Subcutaneous adipose tissue (tissue), 4 donors: ENCODE results near the gene AKNA. TPM values are rescaled to one million over a fixed set of nuclear protein-coding genes. Genes with fewer than 3 reads are reported as not detected.

Experiments
- CTCF ChIP-seq: fragments of 450-650 bp; IDR thresholded peaks from one replicate; pipeline ENCODE4 v1.5.1; 2016; ENCODE audit warnings: low read depth, mild to moderate bottlenecking, control low read depth, antibody characterized with exemption, moderate library complexity
- total RNA-seq, 4 donors: library from RNA; depleted of rRNA; stranded (reverse); fragments of >200 nt; gene quantifications; one replicate each; pipeline ENCODE4 v1.1.0, GENCODE V29; 2016

The AKNA gene
- total RNA-seq, 4 donors from 2014 or later: 25.3 to 63.9 (median 52.6) TPM

GRCh38 chr9:114309096-114309495, 78.7 kb downstream of the AKNA start:
- TF ChIP-seq CTCF: no peak

GRCh38 chr9:114308361-114308950, 79.3 kb downstream of the AKNA start:
- no peak for TF ChIP-seq CTCF

GRCh38 chr9:114307899-114308267, 79.9 kb downstream of the AKNA start:
- TF ChIP-seq CTCF: no peak

GRCh38 chr9:114304416-114305188, 83.2 kb downstream of the AKNA start:
- no peak for TF ChIP-seq CTCF

- no peak for TF ChIP-seq CTCF
Measured at GRCh38 chr9:114303977-114304376, 83.8 kb downstream of the AKNA start.

- TF ChIP-seq CTCF: no peak
Measured at GRCh38 chr9:114303571-114303970, 84.2 kb downstream of the AKNA start.

GRCh38 chr9:114302727-114303126, 85.1 kb downstream of the AKNA start:
- TF ChIP-seq CTCF: no peak
